Measurements from ENCODE around the gene GLIS1. TPM values are rescaled to one million over a fixed set of nuclear protein-coding genes. Genes with fewer than 3 reads are reported as not detected.

Gene GLIS1
- total RNA-seq, 1 experiment from 2014 or later: not detected

DNA sequence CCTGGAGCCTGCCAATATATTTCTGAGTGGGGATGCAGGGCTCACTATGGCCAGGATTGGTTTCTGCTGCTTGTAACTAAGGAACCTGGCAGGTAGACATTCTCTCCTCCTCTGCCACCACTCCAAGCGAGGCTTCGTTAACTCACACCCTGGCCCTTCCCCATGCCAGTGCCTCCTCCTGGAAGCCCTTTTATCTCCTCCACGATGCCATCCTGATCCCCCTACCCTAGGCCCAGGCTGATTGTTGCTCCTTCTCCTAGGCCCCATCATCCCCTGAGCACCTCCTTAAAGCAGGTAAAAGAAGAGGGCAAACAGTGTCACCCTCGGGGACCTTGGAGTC is 161.2 kb downstream of the GLIS1 start:
- intact Hi-C loops (cut with micrococcal nuclease; ENCODE audit: unreplicated experiment): no loop called here
- peaks cover 15% of the 10 kb centered on the region for H3K4me1 ChIP-seq (replicated peaks; ENCODE audit: insufficient read depth)
- H3K36me3 ChIP-seq (ENCODE audit: low read depth): no peaks in the 10 kb centered on the region
- no peaks in the 10 kb centered on the region for H3K79me2 ChIP-seq (ENCODE audit: low read depth)
- DNase-seq: no peak
- no peak overlapping the region for H3K4me3 ChIP-seq
- TF ChIP-seq EZH2 (IDR thresholded peaks at IDR 0.05; ENCODE audit: low read depth): no peak
- TF ChIP-seq, protein P1, sequence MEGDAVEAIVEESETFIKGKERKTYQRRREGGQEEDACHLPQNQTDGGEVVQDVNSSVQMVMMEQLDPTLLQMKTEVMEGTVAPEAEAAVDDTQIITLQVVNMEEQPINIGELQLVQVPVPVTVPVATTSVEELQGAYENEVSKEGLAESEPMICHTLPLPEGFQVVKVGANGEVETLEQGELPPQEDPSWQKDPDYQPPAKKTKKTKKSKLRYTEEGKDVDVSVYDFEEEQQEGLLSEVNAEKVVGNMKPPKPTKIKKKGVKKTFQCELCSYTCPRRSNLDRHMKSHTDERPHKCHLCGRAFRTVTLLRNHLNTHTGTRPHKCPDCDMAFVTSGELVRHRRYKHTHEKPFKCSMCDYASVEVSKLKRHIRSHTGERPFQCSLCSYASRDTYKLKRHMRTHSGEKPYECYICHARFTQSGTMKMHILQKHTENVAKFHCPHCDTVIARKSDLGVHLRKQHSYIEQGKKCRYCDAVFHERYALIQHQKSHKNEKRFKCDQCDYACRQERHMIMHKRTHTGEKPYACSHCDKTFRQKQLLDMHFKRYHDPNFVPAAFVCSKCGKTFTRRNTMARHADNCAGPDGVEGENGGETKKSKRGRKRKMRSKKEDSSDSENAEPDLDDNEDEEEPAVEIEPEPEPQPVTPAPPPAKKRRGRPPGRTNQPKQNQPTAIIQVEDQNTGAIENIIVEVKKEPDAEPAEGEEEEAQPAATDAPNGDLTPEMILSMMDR (conservative IDR thresholded peaks at IDR 0.05): no peak
- H4K20me1 ChIP-seq (ENCODE audit: insufficient read depth): no peaks in the 10 kb centered on the region
- no TSS peak for BruUV-seq (replicated peaks)
- no peak overlapping the region for H3K4me2 ChIP-seq
- no peak overlapping the region for H3K27ac ChIP-seq
- H3K27me3 ChIP-seq (ENCODE audit: insufficient read depth, low read depth): no peaks in the 10 kb centered on the region
- H3K9me3 ChIP-seq (ENCODE audit: insufficient read depth, low read depth): no peaks in the 10 kb centered on the region
- POLR2A ChIA-PET (ENCODE audit: unreplicated experiment): no interaction called here
- H3F3A ChIP-seq (ENCODE audit: insufficient read depth, low read depth): peaks cover 6% of the 10 kb centered on the region; the same call in 1 of the 2 replicates
- CTCF ChIA-PET: no interaction called here
- no peak overlapping the region for H2AFZ ChIP-seq
- H3K9me2 ChIP-seq (ENCODE audit: insufficient read depth): no peaks in the 10 kb centered on the region

DNA sequence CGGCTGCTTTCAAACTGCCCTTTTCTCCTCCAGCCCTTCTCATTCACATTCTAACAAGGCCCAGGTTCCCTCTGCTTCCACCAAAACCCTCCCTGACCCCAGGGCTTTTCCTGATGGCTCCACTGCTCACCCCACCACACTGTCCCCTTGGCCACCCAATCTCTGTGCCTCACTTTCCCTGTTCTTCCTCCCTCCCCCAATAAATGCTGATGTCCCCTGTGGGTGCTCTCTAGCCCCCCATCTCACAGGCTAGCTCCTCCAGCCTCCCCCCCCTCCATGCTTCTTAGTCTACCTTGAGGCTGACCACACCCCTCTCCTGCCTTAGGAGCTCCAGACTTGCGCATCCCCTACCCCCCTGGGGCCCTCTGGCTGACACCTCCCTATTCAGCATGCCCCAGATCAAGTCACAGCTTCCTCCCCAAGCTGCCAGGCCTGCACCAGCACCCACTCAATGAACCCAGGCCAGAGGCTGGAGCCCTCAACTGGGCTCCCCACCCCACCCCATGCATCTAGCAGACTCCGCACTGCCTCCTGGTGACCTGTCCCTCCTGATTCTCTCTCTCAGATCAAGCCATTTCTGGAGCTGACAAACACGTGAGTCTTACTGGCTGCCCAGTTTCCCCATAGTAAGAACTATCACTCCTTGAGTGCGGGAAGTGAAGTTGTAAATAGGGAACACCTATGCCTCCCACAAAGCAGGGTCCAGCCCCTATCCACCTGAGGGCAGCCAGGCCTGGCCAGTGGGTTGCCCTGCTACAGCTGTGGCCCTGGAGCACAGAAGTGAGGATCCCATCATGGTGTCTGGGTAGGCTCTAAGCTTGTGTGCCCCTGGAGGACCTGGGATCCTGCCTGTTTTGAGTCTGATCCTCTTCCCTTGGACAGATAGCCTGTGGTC is 161.9 kb downstream of the GLIS1 start:
- Histone ChIP-seq H3K9me2 (ENCODE audit: insufficient read depth) (no peaks in the 10 kb centered on the region), H3K4me1 (replicated peaks; ENCODE audit: insufficient read depth) (peaks cover 21% of the 10 kb centered on the region), H3K9me3 (ENCODE audit: insufficient read depth, low read depth) (no peaks in the 10 kb centered on the region), H4K20me1 (ENCODE audit: insufficient read depth) (no peaks in the 10 kb centered on the region), H3F3A (ENCODE audit: insufficient read depth, low read depth) (peaks cover 12% of the 10 kb centered on the region; the same call in 1 of the 2 replicates), H3K27ac (no peak overlapping the region), H3K79me2 (ENCODE audit: low read depth) (no peaks in the 10 kb centered on the region), H3K4me2 (no peak overlapping the region), H3K4me3 (no peak overlapping the region), H2AFZ (no peak overlapping the region), H3K36me3 (ENCODE audit: low read depth) (no peaks in the 10 kb centered on the region), H3K27me3 (ENCODE audit: insufficient read depth, low read depth) (no peaks in the 10 kb centered on the region)
- ChIA-PET CTCF (no interaction called here), POLR2A (ENCODE audit: unreplicated experiment) (interaction anchor here (0.6 kb wide), 1 partner anchor 145 kb away, joined by 16 read pairs; no protein-coding TSS in a partner anchor)
- no peak for DNase-seq
- intact Hi-C loops (cut with micrococcal nuclease; ENCODE audit: unreplicated experiment): no loop called here
- no TSS peak for BruUV-seq (replicated peaks)
- TF ChIP-seq EZH2 (IDR thresholded peaks at IDR 0.05; ENCODE audit: low read depth): no peak
- TF ChIP-seq, protein P1 (conservative IDR thresholded peaks at IDR 0.05): no peak

DNA sequence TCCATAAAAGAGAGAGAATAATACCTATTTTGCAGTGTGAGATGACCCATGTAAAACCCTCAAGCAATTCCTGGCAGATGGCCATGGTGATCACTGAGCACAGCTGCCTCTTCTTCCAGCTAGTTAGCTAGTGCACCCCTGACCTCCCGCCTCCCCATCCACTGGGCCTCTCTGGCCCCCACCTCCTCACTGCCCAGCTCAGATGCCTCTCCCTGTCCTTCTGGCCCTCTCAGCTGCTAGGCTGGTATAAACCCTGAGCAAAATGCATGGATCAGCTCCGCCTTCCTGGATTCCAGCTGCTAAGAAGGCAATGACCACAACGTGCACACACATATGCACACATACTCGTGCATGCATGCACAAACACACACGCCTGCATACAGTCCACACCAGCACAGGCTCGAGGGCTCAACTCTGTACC is 162.6 kb downstream of the GLIS1 start:
- Histone ChIP-seq H3K9me3 (ENCODE audit: insufficient read depth, low read depth) (no peaks in the 10 kb centered on the region), H3K27me3 (ENCODE audit: insufficient read depth, low read depth) (no peaks in the 10 kb centered on the region), H3F3A (ENCODE audit: insufficient read depth, low read depth) (peaks cover 14% of the 10 kb centered on the region; the same call in 1 of the 2 replicates), H3K79me2 (ENCODE audit: low read depth) (no peaks in the 10 kb centered on the region), H4K20me1 (ENCODE audit: insufficient read depth) (no peaks in the 10 kb centered on the region), H3K36me3 (ENCODE audit: low read depth) (no peaks in the 10 kb centered on the region), H3K4me1 (replicated peaks; ENCODE audit: insufficient read depth) (peaks cover 19% of the 10 kb centered on the region), H2AFZ (no peak overlapping the region), H3K4me3 (no peak overlapping the region), H3K4me2 (no peak overlapping the region), H3K27ac (no peak overlapping the region), H3K9me2 (ENCODE audit: insufficient read depth) (no peaks in the 10 kb centered on the region)
- intact Hi-C loops (cut with micrococcal nuclease; ENCODE audit: unreplicated experiment): no loop called here
- TF ChIP-seq EZH2 (IDR thresholded peaks at IDR 0.05; ENCODE audit: low read depth): no peak
- TF ChIP-seq, protein P1 (conservative IDR thresholded peaks at IDR 0.05): no peak
- CTCF ChIA-PET: no interaction called here
- POLR2A ChIA-PET (ENCODE audit: unreplicated experiment): interaction anchor here (0.6 kb wide), 1 partner anchor 144 kb away, joined by 16 read pairs; no protein-coding TSS in a partner anchor
- no peak for DNase-seq
- BruUV-seq (replicated peaks): no TSS peak

Data from PC-9 (cell line).